HG03439 (cell line): ENCODE measurements around the gene USH2A.

Experiments used
- ATAC-seq: cut with Tn5 transposase; IDR thresholded peaks from one replicate; pipeline ENCODE4 v1.9.1; 2021; ENCODE audit warnings: mild to moderate bottlenecking, moderate library complexity; ENCODE audit not compliant: unreplicated experiment

The USH2A gene

GRCh38 chr1:216422821-216423520 lies at the start of gene USH2A:
Gene USH2A (minus strand): TSS chr1:216423448. CDS start chr1:216422336, 1,112 bp downstream.
- ATAC-seq, result no peak

- no peak for ATAC-seq
These were observed 43.0 kb upstream of the USH2A start for GRCh38 chr1:216466162-216466801.

- ATAC-seq, result no peak
These were observed 41.2 kb upstream of the USH2A start for GRCh38 chr1:216464489-216464888.

- ATAC-seq, result no peak
These were observed 39.0 kb upstream of the USH2A start for GRCh38 chr1:216462066-216462775.

- ATAC-seq, result no peak
These were observed 38.2 kb upstream of the USH2A start for GRCh38 chr1:216461466-216461865.

GRCh38 chr1:216459651-216460207 lies 36.5 kb upstream of the USH2A start:
- no peak for ATAC-seq

GRCh38 chr1:216458812-216459211 lies 35.6 kb upstream of the USH2A start:
- ATAC-seq, result no peak

- no peak for ATAC-seq
These were observed 34.1 kb upstream of the USH2A start for GRCh38 chr1:216457356-216457755.

- no peak for ATAC-seq
These were observed 33.4 kb upstream of the USH2A start for GRCh38 chr1:216456682-216457081.

- ATAC-seq, result no peak
These were observed 30.5 kb upstream of the USH2A start for GRCh38 chr1:216453777-216454176.

- no peak for ATAC-seq
These were observed 27.0 kb upstream of the USH2A start for GRCh38 chr1:216450227-216450626.

GRCh38 chr1:216448011-216448510 lies 24.8 kb upstream of the USH2A start:
- no peak for ATAC-seq

GRCh38 chr1:216437603-216438002 lies 14.4 kb upstream of the USH2A start:
- no peak for ATAC-seq

GRCh38 chr1:216434232-216434631 lies 11.0 kb upstream of the USH2A start:
- no peak for ATAC-seq

GRCh38 chr1:216433175-216433574 lies 9.9 kb upstream of the USH2A start:
- ATAC-seq, result no peak

- ATAC-seq, result no peak
These were observed 7.5 kb upstream of the USH2A start for GRCh38 chr1:216430744-216431143.

- ATAC-seq, result no peak
These were observed 2.3 kb upstream of the USH2A start for GRCh38 chr1:216425577-216425976.

- ATAC-seq, result no peak
These were observed 2.5 kb downstream of the USH2A start for GRCh38 chr1:216420746-216421145.

GRCh38 chr1:216420263-216420662 lies 3.0 kb downstream of the USH2A start:
- no peak for ATAC-seq

- no peak for ATAC-seq
These were observed 6.8 kb downstream of the USH2A start for GRCh38 chr1:216416488-216416887.

GRCh38 chr1:216410026-216410425 lies 13.2 kb downstream of the USH2A start:
- ATAC-seq, result no peak
